Raji (cell line): ENCODE data around the gene RBM25.

Experiments
- POLR2A ChIP-seq: IDR thresholded peaks from 2 replicates; pipeline ENCODE4 v1.6.1; 2011; ENCODE audit warnings: low read depth, low read length, control low read depth; ENCODE audit not compliant: insufficient read depth

RBM25 gene

GRCh38 chr14:73149753-73150152 is 91.4 kb downstream of the RBM25 start:
- no peak for TF ChIP-seq POLR2A

- TF ChIP-seq POLR2A: no peak
These were observed 94.9 kb downstream of the RBM25 start for GRCh38 chr14:73153272-73153671.

GRCh38 chr14:73162251-73162650 is 103.9 kb downstream of the RBM25 start:
- TF ChIP-seq POLR2A: no peak

- no peak for TF ChIP-seq POLR2A
These were observed 108.1 kb downstream of the RBM25 start for GRCh38 chr14:73166399-73166798.

- no peak for TF ChIP-seq POLR2A
These were observed 109.4 kb downstream of the RBM25 start for GRCh38 chr14:73167727-73168126.

GRCh38 chr14:73168274-73168673 is 109.9 kb downstream of the RBM25 start:
- TF ChIP-seq POLR2A: no peak

GRCh38 chr14:73168691-73169090 is 110.4 kb downstream of the RBM25 start:
- no peak for TF ChIP-seq POLR2A

GRCh38 chr14:73170686-73171085 is 112.4 kb downstream of the RBM25 start:
- no peak for TF ChIP-seq POLR2A

GRCh38 chr14:73172500-73172899 is 114.2 kb downstream of the RBM25 start:
- TF ChIP-seq POLR2A: no peak

GRCh38 chr14:73173092-73173735 is 114.9 kb downstream of the RBM25 start:
- TF ChIP-seq POLR2A: no peak
